Endothelial cell (in vitro differentiated cells): Measurements from ENCODE around the gene PTK7. TPM values are rescaled to one million over a fixed set of nuclear protein-coding genes. Genes with fewer than 3 reads are reported as not detected.
"Not testable (repeated sequence)": the region's sequence is repeated elsewhere in the genome, so short reads cannot be mapped to it uniquely, and the experiment has no call there.

Experiments used
- DNase-seq: peaks from one replicate; pipeline ENCODE4 v3.0.0; 2021; ENCODE audit warnings: low spot score
- H3K27ac Mint-ChIP-seq: one replicate; pipeline ENCODE4 v1.8.0; 2021; ENCODE audit warnings: mixed read lengths, inconsistent platforms; ENCODE audit not compliant: unreplicated experiment
- H3K27me3 Mint-ChIP-seq: one replicate; pipeline ENCODE4 v1.8.0; 2021; ENCODE audit warnings: mild to moderate bottlenecking, moderate library complexity, mixed read lengths, inconsistent platforms; ENCODE audit not compliant: unreplicated experiment
- H3K36me3 Mint-ChIP-seq: one replicate; pipeline ENCODE4 v1.8.0; 2021; ENCODE audit warnings: mild to moderate bottlenecking, low read depth, mixed read lengths, inconsistent platforms; ENCODE audit not compliant: unreplicated experiment
- H3K4me1 Mint-ChIP-seq: one replicate; pipeline ENCODE4 v1.8.0; 2021; ENCODE audit warnings: mild to moderate bottlenecking, mixed read lengths, inconsistent platforms; ENCODE audit not compliant: unreplicated experiment
- H3K4me3 Mint-ChIP-seq: one replicate; pipeline ENCODE4 v1.8.0; 2021; ENCODE audit warnings: mild to moderate bottlenecking, mixed read lengths, inconsistent platforms; ENCODE audit not compliant: unreplicated experiment
- H3K9me3 Mint-ChIP-seq: one replicate; pipeline ENCODE4 v1.8.0; 2021; ENCODE audit warnings: mixed read lengths, inconsistent platforms; ENCODE audit not compliant: unreplicated experiment
- CTCF ChIP-seq: fragments of 200-600 bp; sonication (generic); IDR thresholded peaks from one replicate; pipeline ENCODE4 v1.5.0; 2021; ENCODE audit warnings: antibody characterized with exemption; ENCODE audit not compliant: unreplicated experiment
- total RNA-seq: library from RNA; stranded (reverse); fragmentation: NEBNext Ultra II Directional; extraction: Animal tissue kit (Norgen Biotek cat#: 25700); gene quantifications from one replicate; pipeline ENCODE4 v1.2.1, GENCODE V29; 2021; ENCODE audit not compliant: unreplicated experiment

Gene PTK7
- total RNA-seq, 1 donor from 2014 or later = 208 TPM

GRCh38 chr6:43037706-43038105 lies 38.4 kb upstream of the PTK7 start:
- no peaks in the 10 kb centered on the region for H3K4me1 Mint-ChIP-seq
- no peak for DNase-seq
- H3K9me3 Mint-ChIP-seq = no peaks in the 10 kb centered on the region
- peaks cover 4% of the 10 kb centered on the region for H3K27me3 Mint-ChIP-seq
- TF ChIP-seq CTCF = no peak
- H3K27ac Mint-ChIP-seq = no peak overlapping the region
- peak overlapping the region; percentile 47 for H3K4me3 Mint-ChIP-seq
- H3K36me3 Mint-ChIP-seq = peaks cover 39% of the 10 kb centered on the region

- H3K27me3 Mint-ChIP-seq = peaks cover 5% of the 10 kb centered on the region
- H3K27ac Mint-ChIP-seq = peak overlapping the region; percentile 36
- H3K4me3 Mint-ChIP-seq = no peak overlapping the region
- no peak for TF ChIP-seq CTCF
- no peaks in the 10 kb centered on the region for H3K4me1 Mint-ChIP-seq
- H3K9me3 Mint-ChIP-seq = no peaks in the 10 kb centered on the region
- no peak for DNase-seq
- peaks cover 38% of the 10 kb centered on the region for H3K36me3 Mint-ChIP-seq
Measured at GRCh38 chr6:43038727-43039126, 37.4 kb upstream of the PTK7 start.

GRCh38 chr6:43040542-43041257 lies 35.4 kb upstream of the PTK7 start:
- Mint-ChIP-seq H3K9me3 (no peaks in the 10 kb centered on the region), H3K36me3 (peaks cover 51% of the 10 kb centered on the region), H3K27me3 (peaks cover 5% of the 10 kb centered on the region), H3K27ac (no peak overlapping the region), H3K4me3 (no peak overlapping the region), H3K4me1 (no peaks in the 10 kb centered on the region)
- no peak for DNase-seq
- TF ChIP-seq CTCF = no peak

- H3K4me1 Mint-ChIP-seq, H3K27me3 Mint-ChIP-seq, H3K9me3 Mint-ChIP-seq, H3K27ac Mint-ChIP-seq, DNase-seq: not testable (repeated sequence)
- Mint-ChIP-seq H3K36me3 (peaks cover 58% of the 10 kb centered on the region), H3K4me3 (peak overlapping the region; percentile 42)
Measured at GRCh38 chr6:43041475-43041874, 34.6 kb upstream of the PTK7 start.

GRCh38 chr6:43043310-43043709 lies 32.8 kb upstream of the PTK7 start:
- Mint-ChIP-seq H3K27ac (no peak overlapping the region), H3K4me3 (no peak overlapping the region), H3K27me3 (peaks cover 13% of the 10 kb centered on the region), H3K9me3 (no peaks in the 10 kb centered on the region), H3K4me1 (no peaks in the 10 kb centered on the region), H3K36me3 (peaks cover 52% of the 10 kb centered on the region)
- no peak for DNase-seq
- TF ChIP-seq CTCF = no peak
